ENCODE measurements around the gene EPS8L3. TPM values are rescaled to one million over a fixed set of nuclear protein-coding genes. Genes with fewer than 3 reads are reported as not detected.

Gene EPS8L3
- polyA plus RNA-seq, result not detected in 3 replicates
- polyA plus RNA-seq (2011; ENCODE audit: low read depth), result not detected
- polyA plus RNA-seq (2011; cell fraction: cytosol; rRNA removed), result not detected in 2 replicates
- polyA plus RNA-seq (2011; cell fraction: nucleus; rRNA removed), result not detected in 2 replicates
- not detected in 2 replicates for polyA plus RNA-seq (2012; ENCODE audit: low replicate concordance)
- not detected in 3 replicates for polyA minus RNA-seq
- polyA minus RNA-seq (2011; cell fraction: cytosol; rRNA and poly(A)+ RNA removed), result not detected
- polyA minus RNA-seq (2011; cell fraction: nucleus; rRNA and poly(A)+ RNA removed), result not detected in 2 replicates

- no peaks in the 10 kb centered on the region for H3K79me2 ChIP-seq (ENCODE audit: control insufficient read depth, insufficient read depth, low read length)
- H3K4me1 ChIP-seq (ENCODE audit: control insufficient read depth, extremely low read depth, insufficient read depth, low read length), result no peaks in the 10 kb centered on the region
- H3K4me2 ChIP-seq (ENCODE audit: control insufficient read depth, extremely low read depth, insufficient read depth, low read depth, low read length), result no peak within 1 kb of the TSS
- no peak within 1 kb of the TSS for H2AFZ ChIP-seq (ENCODE audit: control insufficient read depth, low read length)
- no peak within 1 kb of the TSS for H3K9ac ChIP-seq (ENCODE audit: control insufficient read depth, extremely low read depth, insufficient read depth, low read length)
- no peak for TF ChIP-seq CTCF (optimal IDR thresholded peaks at IDR 0.05 in 1 of 3, IDR thresholded peaks at IDR 0.05 in 1 of 3, conservative IDR thresholded peaks at IDR 0.05 in 1 of 3; ENCODE audit: extremely low read depth in 1 of 3, insufficient read depth in 2 of 3, low read length in 3 of 3)
- TF ChIP-seq EZH2 (IDR thresholded peaks at IDR 0.05; ENCODE audit: low read length), result no peak
- H4K20me1 ChIP-seq (ENCODE audit: control insufficient read depth, extremely low read depth, insufficient read depth, low read length), result no peaks in the 10 kb centered on the region
- no peaks in the 10 kb centered on the region for H3K36me3 ChIP-seq (ENCODE audit: control insufficient read depth in 2 of 2, extremely low read depth in 1 of 2, insufficient read depth in 2 of 2, low read length in 2 of 2)
- no peaks in the 10 kb centered on the region for H3K9me1 ChIP-seq (ENCODE audit: control insufficient read depth, extremely low read depth, insufficient read depth, low read length)
- H3K27me3 ChIP-seq (ENCODE audit: control insufficient read depth, extremely low read depth, insufficient read depth, low read length), result peaks cover 4% of the 10 kb centered on the region
- FAIRE-seq (no peak), DNase-seq (ENCODE audit: low read depth, low spot score) (no peak)
- dilution Hi-C loops (cut with MboI; ENCODE audit: extremely low pct_ligation_motif_present, low sequenced_read_pairs), result no loop called here
- no peaks in the 10 kb centered on the region for H3K9me3 ChIP-seq (ENCODE audit: control insufficient read depth, low read depth, low read length)
- H3K4me3 ChIP-seq (ENCODE audit: control insufficient read depth in 2 of 3, extremely low read depth in 1 of 3, insufficient read depth in 2 of 3, low read depth in 1 of 3, low read length in 3 of 3), result no peak within 1 kb of the TSS
- H3K27ac ChIP-seq (ENCODE audit: control insufficient read depth, insufficient read depth, low read length), result no peak within 1 kb of the TSS
Measured at GRCh38 chr1:109763646-109764415, at the start of gene EPS8L3. TSS of gene EPS8L3 (minus strand) at chr1:109763923. CDS start at chr1:109761749, 2,174 bp downstream.

GRCh38 chr1:109812691-109813393 lies 49.1 kb upstream of the EPS8L3 start:
- H3K27me3 ChIP-seq (ENCODE audit: control insufficient read depth, extremely low read depth, insufficient read depth, low read length), result peaks cover 5% of the 10 kb centered on the region
- no peaks in the 10 kb centered on the region for H3K9me1 ChIP-seq (ENCODE audit: control insufficient read depth, extremely low read depth, insufficient read depth, low read length)
- dilution Hi-C loops (cut with MboI; ENCODE audit: extremely low pct_ligation_motif_present, low sequenced_read_pairs), result no loop called here
- TF ChIP-seq EZH2 (IDR thresholded peaks at IDR 0.05; ENCODE audit: low read length), result no peak
- no peak for TF ChIP-seq CTCF (optimal IDR thresholded peaks at IDR 0.05 in 1 of 3, IDR thresholded peaks at IDR 0.05 in 1 of 3, conservative IDR thresholded peaks at IDR 0.05 in 1 of 3; ENCODE audit: extremely low read depth in 1 of 3, insufficient read depth in 2 of 3, low read length in 3 of 3)
- no peak for FAIRE-seq
- no peaks in the 10 kb centered on the region for H3K79me2 ChIP-seq (ENCODE audit: control insufficient read depth, insufficient read depth, low read length)
- H3K27ac ChIP-seq (ENCODE audit: control insufficient read depth, insufficient read depth, low read length), result no peak overlapping the region
- H2AFZ ChIP-seq (ENCODE audit: control insufficient read depth, low read length), result no peak overlapping the region
- no peak overlapping the region for H3K4me2 ChIP-seq (ENCODE audit: control insufficient read depth, extremely low read depth, insufficient read depth, low read depth, low read length)
- no peak overlapping the region for H3K9ac ChIP-seq (ENCODE audit: control insufficient read depth, extremely low read depth, insufficient read depth, low read length)
- H3K36me3 ChIP-seq (ENCODE audit: control insufficient read depth in 2 of 2, extremely low read depth in 1 of 2, insufficient read depth in 2 of 2, low read length in 2 of 2), result no peaks in the 10 kb centered on the region
- peaks cover 6% of the 10 kb centered on the region for H3K9me3 ChIP-seq (ENCODE audit: control insufficient read depth, low read depth, low read length)
- no peaks in the 10 kb centered on the region for H3K4me1 ChIP-seq (ENCODE audit: control insufficient read depth, extremely low read depth, insufficient read depth, low read length)
- no peaks in the 10 kb centered on the region for H4K20me1 ChIP-seq (ENCODE audit: control insufficient read depth, extremely low read depth, insufficient read depth, low read length)
- no peak for DNase-seq (ENCODE audit: low read depth, low spot score)
- H3K4me3 ChIP-seq (ENCODE audit: control insufficient read depth in 2 of 3, extremely low read depth in 1 of 3, insufficient read depth in 2 of 3, low read depth in 1 of 3, low read length in 3 of 3), result no peak overlapping the region

Data from keratinocyte (primary cell).